Measurements from ENCODE around the gene HECTD2.
"Not testable (repeated sequence)": the region's sequence is repeated elsewhere in the genome, so short reads cannot be mapped to it uniquely, and the experiment has no call there.

The HECTD2 gene, protein sequence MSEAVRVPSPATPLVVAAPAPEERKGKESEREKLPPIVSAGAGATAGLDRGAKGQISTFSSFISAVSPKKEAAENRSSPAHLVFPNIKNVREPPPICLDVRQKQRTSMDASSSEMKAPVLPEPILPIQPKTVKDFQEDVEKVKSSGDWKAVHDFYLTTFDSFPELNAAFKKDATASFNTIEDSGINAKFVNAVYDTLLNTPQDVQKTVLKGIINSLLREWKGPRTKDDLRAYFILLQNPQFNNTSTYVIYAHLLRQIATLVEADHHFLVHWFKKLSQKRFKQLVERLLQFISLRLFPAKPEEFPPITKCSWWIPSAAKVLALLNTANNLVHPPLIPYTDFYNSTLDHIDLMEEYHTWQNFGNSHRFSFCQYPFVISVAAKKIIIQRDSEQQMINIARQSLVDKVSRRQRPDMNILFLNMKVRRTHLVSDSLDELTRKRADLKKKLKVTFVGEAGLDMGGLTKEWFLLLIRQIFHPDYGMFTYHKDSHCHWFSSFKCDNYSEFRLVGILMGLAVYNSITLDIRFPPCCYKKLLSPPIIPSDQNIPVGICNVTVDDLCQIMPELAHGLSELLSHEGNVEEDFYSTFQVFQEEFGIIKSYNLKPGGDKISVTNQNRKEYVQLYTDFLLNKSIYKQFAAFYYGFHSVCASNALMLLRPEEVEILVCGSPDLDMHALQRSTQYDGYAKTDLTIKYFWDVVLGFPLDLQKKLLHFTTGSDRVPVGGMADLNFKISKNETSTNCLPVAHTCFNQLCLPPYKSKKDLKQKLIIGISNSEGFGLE

GRCh38 chr10:91409869-91410637 is at the start of gene HECTD2:
TSS of gene HECTD2 (plus strand) at chr10:91410344. CDS start at chr10:91410439, 95 bp downstream.
- TF ChIP-seq, protein P1, sequence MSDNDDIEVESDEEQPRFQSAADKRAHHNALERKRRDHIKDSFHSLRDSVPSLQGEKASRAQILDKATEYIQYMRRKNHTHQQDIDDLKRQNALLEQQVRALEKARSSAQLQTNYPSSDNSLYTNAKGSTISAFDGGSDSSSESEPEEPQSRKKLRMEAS (IDR thresholded peaks at IDR 0.05; ENCODE audit: low read depth, low read length): no peak
- TF ChIP-seq MYC (IDR thresholded peaks at IDR 0.05; ENCODE audit: low read depth, low read length) (no peak), POLR2A (IDR thresholded peaks at IDR 0.05; ENCODE audit: extremely low read depth, insufficient read length) (no peak), CTCF (IDR thresholded peaks at IDR 0.05; ENCODE audit: low read depth, low read length) (no peak)
- H3K4me3 ChIP-seq (ENCODE audit: low read depth, low read length): peak within 1 kb of the TSS; percentile 81
- peak; percentile 88 for DNase-seq (ENCODE audit: low read depth)

GRCh38 chr10:91360461-91360860 is 49.7 kb upstream of the HECTD2 start:
- no peak for DNase-seq (ENCODE audit: low read depth)
- H3K4me3 ChIP-seq (ENCODE audit: low read depth, low read length): no peak overlapping the region
- TF ChIP-seq CTCF (IDR thresholded peaks at IDR 0.05; ENCODE audit: low read depth, low read length) (no peak), POLR2A (IDR thresholded peaks at IDR 0.05; ENCODE audit: extremely low read depth, insufficient read length) (no peak), MYC (IDR thresholded peaks at IDR 0.05; ENCODE audit: low read depth, low read length) (no peak)
- TF ChIP-seq, protein P1 (IDR thresholded peaks at IDR 0.05; ENCODE audit: low read depth, low read length): no peak

- not testable (repeated sequence) for H3K4me3 ChIP-seq (ENCODE audit: low read depth, low read length); DNase-seq (ENCODE audit: low read depth)
Observed at GRCh38 chr10:91365519-91365918, 44.6 kb upstream of the HECTD2 start.

DNA sequence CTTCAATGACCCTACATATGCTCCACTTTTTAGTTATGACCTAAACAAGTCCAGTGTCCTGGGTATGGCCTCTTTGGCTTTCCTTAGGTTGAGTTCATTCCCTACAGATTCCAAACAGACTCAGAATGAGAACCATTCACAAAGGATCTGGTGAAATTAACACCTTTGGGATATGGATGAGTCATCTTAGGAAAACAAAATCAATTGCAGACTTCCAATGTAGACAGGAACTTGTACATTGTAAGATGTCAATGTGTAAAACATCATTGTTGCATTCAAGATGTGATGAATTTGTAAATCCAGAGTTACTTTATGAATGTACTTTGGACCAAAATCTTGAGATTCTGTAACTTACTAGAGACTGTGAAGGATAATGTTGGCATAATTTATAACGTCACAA is 43.4 kb upstream of the HECTD2 start:
- no peak for DNase-seq (ENCODE audit: low read depth)
- no peak for TF ChIP-seq POLR2A (IDR thresholded peaks at IDR 0.05; ENCODE audit: extremely low read depth, insufficient read length)
- TF ChIP-seq, protein P1 (IDR thresholded peaks at IDR 0.05; ENCODE audit: low read depth, low read length): no peak
- TF ChIP-seq MYC (IDR thresholded peaks at IDR 0.05; ENCODE audit: low read depth, low read length): no peak
- no peak for TF ChIP-seq CTCF (IDR thresholded peaks at IDR 0.05; ENCODE audit: low read depth, low read length)
- no peak overlapping the region for H3K4me3 ChIP-seq (ENCODE audit: low read depth, low read length)

- no peak overlapping the region for H3K4me3 ChIP-seq (ENCODE audit: low read depth, low read length)
Observed at GRCh38 chr10:91367127-91367531, 43.0 kb upstream of the HECTD2 start.

More at GRCh38 chr10:91367127-91367531, 43.0 kb upstream of the HECTD2 start:
- no peak for TF ChIP-seq MYC (IDR thresholded peaks at IDR 0.05; ENCODE audit: low read depth, low read length)
- TF ChIP-seq, protein P1 (IDR thresholded peaks at IDR 0.05; ENCODE audit: low read depth, low read length): no peak
- TF ChIP-seq CTCF (IDR thresholded peaks at IDR 0.05; ENCODE audit: low read depth, low read length): no peak
- no peak for DNase-seq (ENCODE audit: low read depth)
